GM12865 (cell line): ENCODE measurements around the gene RASGEF1B.

Experiments used
- DNase-seq: peaks from one replicate; pipeline ENCODE4 v3.0.0; 2010; ENCODE audit warnings: low read depth
- H3K4me3 ChIP-seq: 2 replicates; pipeline ENCODE4 v1.5.1; 2011; ENCODE audit warnings: mild to moderate bottlenecking, low read depth, low read length, control low read depth
- CTCF ChIP-seq: IDR thresholded peaks from 2 replicates; pipeline ENCODE4 v1.5.1; 2011; ENCODE audit warnings: low read length, control low read depth, low read depth, inconsistent platforms; ENCODE audit not compliant: insufficient read depth; ENCODE audit errors: missing control alignments

RASGEF1B gene

GRCh38 chr4:81426770-81427289 lies 44.9 kb downstream of the RASGEF1B start:
- TF ChIP-seq CTCF = no peak
- H3K4me3 ChIP-seq = no peak overlapping the region
- DNase-seq = no peak

- no peak for DNase-seq
- TF ChIP-seq CTCF = no peak
Measured at GRCh38 chr4:81424816-81425755, 46.6 kb downstream of the RASGEF1B start.

GRCh38 chr4:81424336-81424735 lies 47.4 kb downstream of the RASGEF1B start:
- no peak overlapping the region for H3K4me3 ChIP-seq
- no peak for DNase-seq
- TF ChIP-seq CTCF = no peak

More at GRCh38 chr4:81424816-81425755, 46.6 kb downstream of the RASGEF1B start:
- H3K4me3 ChIP-seq = no peak overlapping the region

- no peak overlapping the region for H3K4me3 ChIP-seq
- peak; percentile 9 for DNase-seq
- TF ChIP-seq CTCF = no peak
Measured at GRCh38 chr4:81422595-81422994, 49.1 kb downstream of the RASGEF1B start.

- no peak for TF ChIP-seq CTCF
- DNase-seq = peak; percentile 59
- H3K4me3 ChIP-seq = no peak overlapping the region
Measured at GRCh38 chr4:81421346-81422218, 50.1 kb downstream of the RASGEF1B start.

GRCh38 chr4:81418572-81418971 lies 53.1 kb downstream of the RASGEF1B start:
- TF ChIP-seq CTCF = no peak
- DNase-seq = no peak
- no peak overlapping the region for H3K4me3 ChIP-seq
